Astrocyte of the spinal cord (primary cell): Measurements from ENCODE around the gene SETD2.

Experiments
- DNase-seq: peaks from one replicate; pipeline ENCODE4 v3.0.0; 2011; ENCODE audit warnings: low read depth, low spot score
- H3K4me3 ChIP-seq: 2 replicates; pipeline ENCODE4 v1.5.1; 2011; ENCODE audit warnings: low read depth, mild to moderate bottlenecking, low read length, moderate library complexity
- CTCF ChIP-seq: IDR thresholded peaks from 2 replicates; pipeline ENCODE4 v1.5.1; 2012; ENCODE audit warnings: low read depth, mild to moderate bottlenecking, low read length, inconsistent platforms
- in situ Hi-C: cut with HindIII; loops from 2 replicates; pipeline ENCODE4 v1.10.0; 2017; ENCODE audit warnings: low sequenced_read_pairs

The SETD2 gene

GRCh38 chr3:47016934-47017435, 146.9 kb downstream of the SETD2 start:
- no peak overlapping the region for H3K4me3 ChIP-seq
- peak; percentile 88 for DNase-seq
- TF ChIP-seq CTCF = no peak
- in situ Hi-C loops = no loop called here

- no peak overlapping the region for H3K4me3 ChIP-seq
- DNase-seq = no peak
- no peak for TF ChIP-seq CTCF
- in situ Hi-C loops = no loop called here
These were observed 147.6 kb downstream of the SETD2 start for GRCh38 chr3:47016086-47016933.

- DNase-seq = no peak
- H3K4me3 ChIP-seq = no peak overlapping the region
- in situ Hi-C loops = no loop called here
- TF ChIP-seq CTCF = no peak
These were observed 148.8 kb downstream of the SETD2 start for GRCh38 chr3:47015151-47015550.

GRCh38 chr3:47014036-47014435, 149.9 kb downstream of the SETD2 start:
- no peak for TF ChIP-seq CTCF
- no peak overlapping the region for H3K4me3 ChIP-seq
- in situ Hi-C loops = no loop called here
- DNase-seq = no peak

- no peak for TF ChIP-seq CTCF
- in situ Hi-C loops = no loop called here
- DNase-seq = no peak
- H3K4me3 ChIP-seq = no peak overlapping the region
These were observed 150.7 kb downstream of the SETD2 start for GRCh38 chr3:47013231-47013630.

- no peak for TF ChIP-seq CTCF
- H3K4me3 ChIP-seq = no peak overlapping the region
- no peak for DNase-seq
- in situ Hi-C loops = no loop called here
These were observed 151.3 kb downstream of the SETD2 start for GRCh38 chr3:47012342-47013230.
